Endothelial cell of umbilical vein (primary cell): ENCODE data around the gene ZNF496. TPM values are rescaled to one million over a fixed set of nuclear protein-coding genes. Genes with fewer than 3 reads are reported as not detected.
"Not testable (repeated sequence)": the region's sequence is repeated elsewhere in the genome, so short reads cannot be mapped to it uniquely, and the experiment has no call there.

Experiments
- BruUV-seq: library from RNA; stranded (reverse); fragments of 400-500 nt; replicated peaks from 2 replicates; lab custom pipeline; 2021; lab: Mats Ljungman, UMichigan
- CTCF ChIA-PET: fragments of 300-600, 350-600 bp; sonication (Branson Sonifier 250); formaldehyde crosslinking; loops from one replicate; lab custom pipeline; 2021; ENCODE audit warnings: antibody characterized with exemption, inconsistent platforms; lab: Charles Lee
- POLR2A ChIA-PET: fragments of 300-600, 350-600 bp; sonication (Branson Sonifier 250); formaldehyde crosslinking; loops from one replicate; lab custom pipeline; 2021; ENCODE audit warnings: antibody characterized with exemption, inconsistent platforms; lab: Charles Lee
- DNase-seq: peaks from one replicate; pipeline ENCODE4 v3.0.0-alpha.2; 2011; ENCODE audit warnings: low read depth, low spot score
- FAIRE-seq: peaks from 2 replicates; lab custom pipeline; 2011; peaks lifted over from hg19 to GRCh38; lab: Jason Lieb, UNC
- H2AFZ ChIP-seq: 2 replicates; pipeline ENCODE4 v1.6.0; 2012; ENCODE audit warnings: low read depth, low read length, control low read depth, inconsistent platforms
- H3K27ac ChIP-seq: 2 replicates; pipeline ENCODE4 v1.5.1; 2011; ENCODE audit warnings: low read depth, mild to moderate bottlenecking, control low read depth, low read length, moderate library complexity; ENCODE audit not compliant: insufficient read depth
- H3K27me3 ChIP-seq, 2 experiments: 2 replicates each; pipeline versions ENCODE4 v1.6.0 to v1.6.1; 2011; ENCODE audit warnings: low read length in 2 of 2, mixed read lengths in 1 of 2; ENCODE audit not compliant: control insufficient read depth in 2 of 2, insufficient read depth in 2 of 2
- H3K36me3 ChIP-seq, 2 experiments: 2 replicates in 1 of 2; 3 replicates in 1 of 2; pipeline ENCODE4 v1.5.1; 2011; ENCODE audit warnings: low read length in 2 of 2, mild to moderate bottlenecking in 1 of 2, moderate library complexity in 1 of 2; ENCODE audit not compliant: control insufficient read depth in 2 of 2, insufficient read depth in 2 of 2; ENCODE audit errors: extremely low read depth in 1 of 2
- H3K4me1 ChIP-seq: 3 replicates; pipeline ENCODE4 v1.5.1; 2011; ENCODE audit warnings: mild to moderate bottlenecking, low read length; ENCODE audit not compliant: control insufficient read depth, insufficient read depth; ENCODE audit errors: extremely low read depth
- H3K4me2 ChIP-seq: 2 replicates; pipeline ENCODE4 v1.6.1; 2011; ENCODE audit warnings: low read length, control low read depth, mixed read lengths; ENCODE audit not compliant: insufficient read depth
- H3K4me3 ChIP-seq, 3 experiments: fragments of 200-600 bp in 1 of 3; sonication (generic), shearing (Covaris generic) in 1 of 3; replicated peaks in 1 of 3; 2 replicates each; pipeline ENCODE4 v1.5.1; 2011 to 2016; ENCODE audit warnings: control low read depth in 3 of 3, low read length in 3 of 3, mild to moderate bottlenecking in 2 of 3, inconsistent platforms in 1 of 3, low read depth in 1 of 3, moderate library complexity in 1 of 3; ENCODE audit not compliant: insufficient read depth in 1 of 3
- H3K79me2 ChIP-seq: 2 replicates; pipeline ENCODE4 v1.6.0; 2012; ENCODE audit warnings: low read length, inconsistent platforms; ENCODE audit not compliant: control insufficient read depth, insufficient read depth
- H3K9ac ChIP-seq: replicated peaks from 2 replicates; pipeline ENCODE3; 2011; ENCODE audit warnings: low read length, control low read depth; ENCODE audit not compliant: insufficient read depth; ENCODE audit errors: extremely low read depth
- H3K9me1 ChIP-seq: replicated peaks from 3 replicates; pipeline ENCODE4 v1.6.0; 2011; ENCODE audit warnings: mild to moderate bottlenecking, low read length; ENCODE audit not compliant: control insufficient read depth, insufficient read depth; ENCODE audit errors: extremely low read depth
- H3K9me3 ChIP-seq: replicated peaks from 2 replicates; pipeline ENCODE4 v1.5.1; 2012; ENCODE audit warnings: low read length, inconsistent platforms; ENCODE audit not compliant: control insufficient read depth, insufficient read depth
- H4K20me1 ChIP-seq: replicated peaks from 2 replicates; pipeline ENCODE3; 2011; ENCODE audit warnings: mild to moderate bottlenecking, low read length; ENCODE audit not compliant: control insufficient read depth, insufficient read depth; ENCODE audit errors: extremely low read depth
- CTCF ChIP-seq, 2 donors: IDR thresholded peaks; 1 replicate in 1 of 2; 2 replicates in 1 of 2; pipeline ENCODE4 v1.5.1; 2011; ENCODE audit warnings: low read length in 2 of 2, mild to moderate bottlenecking in 2 of 2, moderate library complexity in 2 of 2, control low read depth in 1 of 2, inconsistent platforms in 1 of 2, low read depth in 1 of 2; ENCODE audit not compliant: insufficient read depth in 1 of 2; ENCODE audit errors: extremely low read depth in 1 of 2
- FOS ChIP-seq: IDR thresholded peaks from 2 replicates; pipeline ENCODE4 v1.6.1; 2011; ENCODE audit warnings: mild to moderate bottlenecking, low read length, moderate library complexity, borderline replicate concordance; ENCODE audit not compliant: insufficient read depth
- MYC ChIP-seq: IDR thresholded peaks from one replicate; pipeline ENCODE4 v1.6.1; 2011; ENCODE audit warnings: mild to moderate bottlenecking, low read depth, low read length
- POLR2AphosphoS5 ChIP-seq: IDR thresholded peaks from 2 replicates; pipeline ENCODE4 v1.6.1; 2012; ENCODE audit warnings: low read depth, mild to moderate bottlenecking, control low read depth, low read length, moderate library complexity; ENCODE audit not compliant: insufficient read depth
- dilution Hi-C: fragments of 300-500 bp; cut with MboI; formaldehyde crosslinking; loops from one replicate; pipeline ENCODE4 v1.15.0; 2019; ENCODE audit warnings: low sequenced_read_pairs; ENCODE audit not compliant: extremely low pct_ligation_motif_present
- intact Hi-C: fragments of 100-400 bp; cut with micrococcal nuclease; formaldehyde crosslinking; loops from one replicate; pipeline ENCODE4 v1.10.0; 2022
- polyA plus RNA-seq, 4 experiments: library from polyadenylated mRNA; depleted of rRNA in 3 of 4; stranded (reverse) in 3 of 4; unstranded in 1 of 4; fragments of >200 nt; gene quantifications; 2 replicates each; pipeline versions ENCODE4 v1.2.1 to v1.2.3, GENCODE V29; 2011 to 2012; ENCODE audit warnings: missing spikeins in 1 of 4
- total RNA-seq: library from RNA; stranded (reverse); gene quantifications from 2 replicates; pipeline ENCODE4 v1.2.3, GENCODE V29; 2021

The ZNF496 gene
- total and polyA plus RNA-seq, 2 donors (not counting 3 experiments of a cell fraction or from before 2014, with no cell fraction given), result 22.4 to 46.0 TPM

- no peak for DNase-seq
- H3K9ac ChIP-seq, result no peak overlapping the region
- no peaks in the 10 kb centered on the region for H4K20me1 ChIP-seq
- H2AFZ ChIP-seq, result no peak overlapping the region
- no peak overlapping the region for H3K4me2 ChIP-seq
- intact Hi-C loops (no loop called here), dilution Hi-C loops (no loop called here)
- H3K4me1 ChIP-seq, result no peaks in the 10 kb centered on the region
- no peak overlapping the region for H3K27ac ChIP-seq
- no peaks in the 10 kb centered on the region for H3K9me1 ChIP-seq
- ChIA-PET CTCF (no interaction called here), POLR2A (no interaction called here)
- H3K79me2 ChIP-seq, result no peaks in the 10 kb centered on the region
- BruUV-seq, result no TSS peak
- H3K4me3 ChIP-seq, result no peak overlapping the region
- TF ChIP-seq CTCF (IDR thresholded peaks at IDR 0.05; ENCODE audit: extremely low read depth in 1 of 2, insufficient read depth in 1 of 2, low read depth in 1 of 2, low read length in 2 of 2), result no peak
- TF ChIP-seq POLR2AphosphoS5, result no peak
- no peak for TF ChIP-seq FOS
- no peak for TF ChIP-seq MYC
- FAIRE-seq, result no peak
- H3K9me3 ChIP-seq, result no peaks in the 10 kb centered on the region
- H3K36me3 ChIP-seq, result no peaks in the 10 kb centered on the region
- peaks cover 0 to 3% of the 10 kb centered on the region in 2 experiments for H3K27me3 ChIP-seq
Observed at GRCh38 chr1:247357052-247357780, 25.5 kb upstream of the ZNF496 start.

DNA sequence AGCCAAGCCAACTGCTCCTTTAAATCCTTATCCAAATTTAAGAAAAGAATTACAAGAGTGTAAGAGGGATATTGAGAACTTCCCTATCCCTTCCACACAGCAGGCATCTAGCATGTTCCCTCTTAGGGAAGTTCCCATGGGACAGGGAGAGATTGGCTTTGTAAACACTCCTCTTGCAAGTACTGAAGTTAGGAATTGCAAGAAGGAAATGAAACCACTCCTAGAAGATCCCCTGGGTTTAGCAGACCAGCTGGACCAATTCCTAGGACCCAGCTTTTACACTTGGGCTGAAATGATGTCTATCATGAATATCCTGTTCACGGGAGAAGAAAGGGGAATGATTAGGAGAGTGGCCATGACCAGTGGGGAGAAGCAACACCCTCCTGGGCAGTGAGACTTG is 23.5 kb upstream of the ZNF496 start:
- dilution Hi-C loops, H3K9me1 ChIP-seq, DNase-seq, H3K9me3 ChIP-seq, H3K4me2 ChIP-seq, FAIRE-seq, CTCF ChIA-PET, H3K79me2 ChIP-seq, H4K20me1 ChIP-seq, H3K27ac ChIP-seq, POLR2A ChIA-PET, H2AFZ ChIP-seq, H3K9ac ChIP-seq, H3K27me3 ChIP-seq, H3K4me3 ChIP-seq, intact Hi-C loops, BruUV-seq, H3K36me3 ChIP-seq, H3K4me1 ChIP-seq: not testable (repeated sequence)
